ENCODE measurements around the gene FOXL2NB. TPM values are rescaled to one million over a fixed set of nuclear protein-coding genes. Genes with fewer than 3 reads are reported as not detected.

FOXL2NB gene
- total RNA-seq, 5 donors from 2014 or later (not counting 1 experiment from before 2014, with no cell fraction given), result 0.06 TPM; not detected in 4

- no peaks in the 10 kb centered on the region for H3K9me3 Mint-ChIP-seq
- ChIA-PET POLR2A (interaction anchor here in 1 of 2 donors (1.0 to 1.1 kb wide), 2 partner anchors 320 to 321 kb away, joined by 3 read pairs; partner anchors contain the start of gene CEP70), CTCF (interaction anchor here (0.6 to 6.1 kb wide), 71 partner anchors 8 to 735 kb away, joined by 3 to 127 read pairs (median 5); partner anchors contain the start of genes CEP70 (in 2 of the 2), ARMC8 (in 1 of the 2), FAIM (in 1 of the 2) and PIK3CB (in 1 of the 2))
- H3K4me1 ChIP-seq (ENCODE audit: control insufficient read depth in 1 of 2, extremely low read depth in 1 of 2, insufficient read depth in 2 of 2, low read length in 2 of 2), result peaks cover 0 to 15% of the 10 kb centered on the region in 2 experiments
- H3K4me1 Mint-ChIP-seq, result peaks cover 5% of the 10 kb centered on the region in 3 donors
- H3K4me3 ChIP-seq (ENCODE audit: control insufficient read depth in 1 of 2, extremely low read depth in 1 of 2, low read length in 1 of 2), result peak overlapping the region; percentile 39 to 75
- H3K27me3 Mint-ChIP-seq, result peaks cover 3 to 7% of the 10 kb centered on the region in 2 donors
- H3K27me3 ChIP-seq (replicated peaks in 1 of 2; ENCODE audit: control insufficient read depth in 2 of 2, extremely low read depth in 1 of 2, insufficient read depth in 2 of 2, low read length in 1 of 2), result peaks cover 0 to 15% of the 10 kb centered on the region in 2 experiments
- no peak overlapping the region for H3K27ac ChIP-seq (ENCODE audit: low read length)
- WGBS (ENCODE audit: insufficient coverage), result 17% methylated on average over 18 of the region's 19 CpGs
- H3K4me3 Mint-ChIP-seq, result peak overlapping the region; percentile 79 to 82 (median 79)
- ATAC-seq (replicated peaks in 1 of 4), result peak; percentile 13 to 30 (median 28)
- H3K36me3 ChIP-seq (ENCODE audit: control insufficient read depth in 2 of 2, extremely low read depth in 1 of 2, insufficient read depth in 1 of 2, low read length in 1 of 2), result no peaks in the 10 kb centered on the region
- H3K27ac Mint-ChIP-seq, result no peak overlapping the region
- no peaks in the 10 kb centered on the region for H3K36me3 Mint-ChIP-seq
- no peaks in the 10 kb centered on the region for H3K9me3 ChIP-seq
- peak in 1 of 35 experiments; percentile 6 for DNase-seq
Observed at GRCh38 chr3:138914870-138915502, 32.0 kb upstream of the FOXL2NB start.

DNA sequence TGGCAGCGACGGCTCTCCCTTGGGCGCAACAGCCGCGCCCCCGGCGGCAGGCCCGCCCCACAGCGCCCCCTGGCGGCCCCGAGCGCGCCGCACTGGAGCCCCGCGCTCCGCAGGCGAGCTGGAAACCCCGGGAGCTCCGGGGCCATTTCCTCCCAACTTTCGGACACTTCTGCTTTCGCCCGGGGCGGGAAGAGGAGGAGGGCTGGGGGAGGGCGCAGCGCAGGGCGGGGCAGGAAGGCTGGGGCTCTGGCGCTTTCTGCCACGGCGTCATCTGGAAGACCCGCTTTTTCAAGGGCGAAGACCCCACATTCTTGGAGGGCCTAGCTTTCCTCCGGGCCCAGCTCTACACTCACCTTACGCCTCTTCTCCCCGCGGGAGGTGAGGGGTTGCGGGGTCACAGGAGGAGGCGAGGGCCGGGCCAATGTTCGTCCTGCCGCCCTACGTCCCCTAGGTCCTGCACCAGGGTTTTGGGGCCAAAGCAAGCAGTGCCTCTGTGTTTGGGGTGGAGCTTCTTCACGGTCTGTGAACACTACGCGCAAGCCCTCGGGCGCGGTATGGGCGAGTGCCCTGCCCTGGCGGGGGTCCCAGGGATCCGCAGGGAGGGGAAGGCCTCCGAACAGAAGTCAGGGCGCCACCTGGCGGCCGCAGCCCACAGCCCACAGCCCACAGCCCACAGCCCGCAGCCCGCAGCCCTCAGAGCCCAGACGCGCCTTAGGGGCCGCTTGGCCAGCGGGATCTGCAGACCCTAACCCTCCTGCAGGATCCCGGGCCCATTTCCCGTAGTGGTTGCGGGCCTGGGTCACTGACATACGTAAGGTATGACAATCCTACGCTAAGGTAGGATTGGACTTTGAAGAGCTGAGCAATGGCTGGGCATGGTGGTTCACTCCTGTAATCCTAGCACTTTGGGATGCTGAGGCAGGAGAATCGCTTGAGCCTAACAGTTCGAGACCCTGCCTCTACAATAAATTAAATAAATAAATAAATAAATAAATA lies 31.2 kb upstream of the FOXL2NB start:
- Mint-ChIP-seq H3K4me1 (peaks cover 5% of the 10 kb centered on the region in 3 donors), H3K36me3 (no peaks in the 10 kb centered on the region), H3K27me3 (peaks cover 4 to 8% of the 10 kb centered on the region in 2 donors), H3K9me3 (no peaks in the 10 kb centered on the region), H3K4me3 (peak overlapping the region; percentile 79 to 82 (median 79)), H3K27ac (peak overlapping the region in 1 of 2 donors; percentile 34)
- peaks cover 0 to 15% of the 10 kb centered on the region in 2 experiments for H3K27me3 ChIP-seq (replicated peaks in 1 of 2; ENCODE audit: control insufficient read depth in 2 of 2, extremely low read depth in 1 of 2, insufficient read depth in 2 of 2, low read length in 1 of 2)
- DNase-seq (peak; percentile 35 to 87 (median 73)), ATAC-seq (replicated peaks in 1 of 4) (peak; percentile 87 to 89 (median 88))
- H3K9me3 ChIP-seq, result no peaks in the 10 kb centered on the region
- ChIA-PET POLR2A (interaction anchor here in 1 of 2 donors (0.6 to 1.1 kb wide), 4 partner anchors 185 to 321 kb away, joined by 3 read pairs; partner anchors contain the start of gene CEP70), CTCF (interaction anchor here (0.5 to 6.1 kb wide), 90 partner anchors 7 to 849 kb away, joined by 3 to 127 read pairs (median 4); partner anchors contain the start of genes CEP70 (in 2 of the 2), FAIM (in 2 of the 2), ARMC8 (in 1 of the 2) and PIK3CB (in 1 of the 2))
- peaks cover 0 to 15% of the 10 kb centered on the region in 2 experiments for H3K4me1 ChIP-seq (ENCODE audit: control insufficient read depth in 1 of 2, extremely low read depth in 1 of 2, insufficient read depth in 2 of 2, low read length in 2 of 2)
- H3K36me3 ChIP-seq (ENCODE audit: control insufficient read depth in 2 of 2, extremely low read depth in 1 of 2, insufficient read depth in 1 of 2, low read length in 1 of 2), result no peaks in the 10 kb centered on the region
- under 1% methylated on average over 49 of the region's 68 CpGs for WGBS (ENCODE audit: insufficient coverage)
- H3K4me3 ChIP-seq (ENCODE audit: control insufficient read depth in 1 of 2, extremely low read depth in 1 of 2, low read length in 1 of 2), result peak overlapping the region; percentile 75 to 86
- no peak overlapping the region for H3K27ac ChIP-seq (ENCODE audit: low read length)

DNA sequence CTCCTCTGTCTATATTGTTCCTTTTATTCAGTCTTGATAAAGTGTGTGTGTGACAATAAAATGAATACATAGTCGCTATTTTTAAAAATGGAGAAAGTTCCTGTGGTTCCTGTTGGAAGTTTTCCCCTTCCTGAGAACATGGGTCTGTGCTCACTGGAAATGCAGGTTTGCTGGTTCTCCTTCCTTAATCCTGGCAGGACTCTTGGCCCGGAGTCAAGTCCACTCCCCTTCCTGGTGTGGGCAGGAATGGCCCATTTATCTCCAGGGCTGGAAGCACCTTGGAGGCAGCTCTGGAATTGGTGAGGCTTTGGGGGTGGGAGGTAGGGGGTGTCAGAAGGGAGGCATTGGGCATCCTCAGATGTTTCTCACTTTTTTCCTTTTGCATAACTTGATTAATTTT lies 30.2 kb upstream of the FOXL2NB start:
- WGBS (ENCODE audit: insufficient coverage), result no CpG with 5 or more reads among the region's 2 CpGs

GRCh38 chr3:138919325-138919724 lies 27.7 kb upstream of the FOXL2NB start:
- no peaks in the 10 kb centered on the region for H3K36me3 ChIP-seq (ENCODE audit: control insufficient read depth in 2 of 2, extremely low read depth in 1 of 2, insufficient read depth in 1 of 2, low read length in 1 of 2)
- DNase-seq (no peak), ATAC-seq (replicated peaks in 1 of 4) (no peak)
- ChIA-PET CTCF (interaction anchor here (0.6 to 6.1 kb wide), 15 partner anchors 7 to 413 kb away, joined by 3 to 46 read pairs (median 4); partner anchors contain the start of gene CEP70 (in 1 of the 2)), POLR2A (interaction anchor here (0.6 to 0.7 kb wide), 2 partner anchors 26 to 219 kb away, joined by 5 to 9 read pairs; no protein-coding TSS in a partner anchor)
- peaks cover 0 to 18% of the 10 kb centered on the region in 2 experiments for H3K4me1 ChIP-seq (ENCODE audit: control insufficient read depth in 1 of 2, extremely low read depth in 1 of 2, insufficient read depth in 2 of 2, low read length in 2 of 2)
- 77% methylated on average over 4 of the region's 4 CpGs for WGBS (ENCODE audit: insufficient coverage)
- no peak overlapping the region for H3K4me3 ChIP-seq (ENCODE audit: control insufficient read depth in 1 of 2, extremely low read depth in 1 of 2, low read length in 1 of 2)
- Mint-ChIP-seq H3K4me3 (no peak overlapping the region), H3K9me3 (no peaks in the 10 kb centered on the region), H3K27ac (no peak overlapping the region), H3K4me1 (peaks cover 5 to 10% (median 5%) of the 10 kb centered on the region in 3 donors), H3K27me3 (peaks cover 4 to 13% of the 10 kb centered on the region in 2 donors), H3K36me3 (no peaks in the 10 kb centered on the region)
- H3K27me3 ChIP-seq (replicated peaks in 1 of 2; ENCODE audit: control insufficient read depth in 2 of 2, extremely low read depth in 1 of 2, insufficient read depth in 2 of 2, low read length in 1 of 2), result peaks cover 0 to 30% of the 10 kb centered on the region in 2 experiments
- H3K9me3 ChIP-seq, result no peaks in the 10 kb centered on the region
- H3K27ac ChIP-seq (ENCODE audit: low read length), result no peak overlapping the region

More for the DNA sequence above, 30.2 kb upstream of the FOXL2NB start:
- Histone ChIP-seq H3K4me1 (ENCODE audit: control insufficient read depth in 1 of 2, extremely low read depth in 1 of 2, insufficient read depth in 2 of 2, low read length in 2 of 2) (peaks cover 0 to 15% of the 10 kb centered on the region in 2 experiments), H3K36me3 (ENCODE audit: control insufficient read depth in 2 of 2, extremely low read depth in 1 of 2, insufficient read depth in 1 of 2, low read length in 1 of 2) (no peaks in the 10 kb centered on the region), H3K27me3 (replicated peaks in 1 of 2; ENCODE audit: control insufficient read depth in 2 of 2, extremely low read depth in 1 of 2, insufficient read depth in 2 of 2, low read length in 1 of 2) (peaks cover 0 to 17% of the 10 kb centered on the region in 2 experiments), H3K27ac (ENCODE audit: low read length) (no peak overlapping the region), H3K4me3 (ENCODE audit: control insufficient read depth in 1 of 2, extremely low read depth in 1 of 2, low read length in 1 of 2) (no peak overlapping the region), H3K9me3 (no peaks in the 10 kb centered on the region)
- H3K27me3 Mint-ChIP-seq, result peaks cover 4 to 8% of the 10 kb centered on the region in 2 donors
- peaks cover 5% of the 10 kb centered on the region in 3 donors for H3K4me1 Mint-ChIP-seq
- ChIA-PET POLR2A (no interaction called here), CTCF (interaction anchor here (0.6 to 6.1 kb wide), 31 partner anchors 9 to 731 kb away, joined by 3 to 127 read pairs (median 5); partner anchors contain the start of genes CEP70 (in 2 of the 2), FAIM (in 2 of the 2) and ARMC8 (in 1 of the 2))
- peak overlapping the region; percentile 11 to 47 (median 32) for H3K4me3 Mint-ChIP-seq
- no peaks in the 10 kb centered on the region for H3K36me3 Mint-ChIP-seq
- ATAC-seq (replicated peaks in 1 of 4) (no peak), DNase-seq (no peak)
- no peaks in the 10 kb centered on the region for H3K9me3 Mint-ChIP-seq
- no peak overlapping the region for H3K27ac Mint-ChIP-seq

- Histone ChIP-seq H3K9me3 (no peaks in the 10 kb centered on the region), H3K4me3 (ENCODE audit: control insufficient read depth in 1 of 2, extremely low read depth in 1 of 2, low read length in 1 of 2) (no peak overlapping the region), H3K27ac (ENCODE audit: low read length) (no peak overlapping the region), H3K36me3 (ENCODE audit: control insufficient read depth in 2 of 2, extremely low read depth in 1 of 2, insufficient read depth in 1 of 2, low read length in 1 of 2) (no peaks in the 10 kb centered on the region), H3K4me1 (ENCODE audit: control insufficient read depth in 1 of 2, extremely low read depth in 1 of 2, insufficient read depth in 2 of 2, low read length in 2 of 2) (peaks cover 0 to 3% of the 10 kb centered on the region in 2 experiments), H3K27me3 (replicated peaks in 1 of 2; ENCODE audit: control insufficient read depth in 2 of 2, extremely low read depth in 1 of 2, insufficient read depth in 2 of 2, low read length in 1 of 2) (peaks cover 0 to 36% of the 10 kb centered on the region in 2 experiments)
- no peak for ATAC-seq (replicated peaks in 1 of 4)
- peaks cover 4 to 16% of the 10 kb centered on the region in 2 donors for H3K27me3 Mint-ChIP-seq
- POLR2A ChIA-PET, result interaction anchor here in 1 of 2 donors (1.1 kb wide), 1 partner anchor 206 kb away, joined by 3 read pairs; no protein-coding TSS in a partner anchor
- no peak for DNase-seq
- WGBS (ENCODE audit: insufficient coverage), result no CpG with 5 or more reads among the region's 8 CpGs
- peaks cover 0 to 5% (median 0%) of the 10 kb centered on the region in 3 donors for H3K4me1 Mint-ChIP-seq
- no peaks in the 10 kb centered on the region for H3K9me3 Mint-ChIP-seq
- CTCF ChIA-PET, result interaction anchor here (0.6 to 6.1 kb wide), 16 partner anchors 8 to 1415 kb away, joined by 3 to 46 read pairs (median 6); partner anchors contain the start of gene CEP70 (in 1 of the 2)
- no peaks in the 10 kb centered on the region for H3K36me3 Mint-ChIP-seq
- H3K4me3 Mint-ChIP-seq, result no peak overlapping the region
- H3K27ac Mint-ChIP-seq, result no peak overlapping the region
Observed at GRCh38 chr3:138921316-138922292, 25.4 kb upstream of the FOXL2NB start.
